BLaER1 (cell line): ENCODE results near the gene CENPX.

Source experiments
- H3K27ac ChIP-seq: shearing (Covaris generic); formaldehyde crosslinking; 2 replicates; pipeline ENCODE4 v1.8.1; 2022
- H3K27me3 ChIP-seq: shearing (Covaris generic); formaldehyde crosslinking; 2 replicates; pipeline ENCODE4 v1.8.1; 2022
- H3K36me3 ChIP-seq: shearing (Covaris generic); formaldehyde crosslinking; 2 replicates; pipeline ENCODE4 v1.8.1; 2022
- H3K4me1 ChIP-seq: shearing (Covaris generic); formaldehyde crosslinking; 2 replicates; pipeline ENCODE4 v1.8.1; 2022
- H3K4me2 ChIP-seq: shearing (Covaris generic); formaldehyde crosslinking; 2 replicates; pipeline ENCODE4 v1.8.1; 2022
- H3K4me3 ChIP-seq: shearing (Covaris generic); formaldehyde crosslinking; 2 replicates; pipeline ENCODE4 v1.8.1; 2022
- H3K9ac ChIP-seq: shearing (Covaris generic); formaldehyde crosslinking; 2 replicates; pipeline ENCODE4 v1.8.1; 2022
- H3K9me3 ChIP-seq: shearing (Covaris generic); formaldehyde crosslinking; 2 replicates; pipeline ENCODE4 v1.8.1; 2022
- H4K20me1 ChIP-seq: shearing (Covaris generic); formaldehyde crosslinking; 2 replicates; pipeline ENCODE4 v1.8.1; 2022
- Cebpa-rat ChIP-seq: shearing (Covaris generic); IDR thresholded peaks from 2 replicates; pipeline ENCODE4 v1.8.1; 2022

Gene CENPX

GRCh38 chr17:82018989-82019689 is 3.5 kb downstream of the CENPX start:
- Histone ChIP-seq H3K4me2 (no peak overlapping the region), H3K27me3 (peaks cover 11% of the 10 kb centered on the region; the same call in 1 of the 2 replicates), H3K4me3 (no peak overlapping the region), H3K9me3 (no peaks in the 10 kb centered on the region), H3K36me3 (peaks cover 24% of the 10 kb centered on the region), H3K4me1 (peaks cover 45% of the 10 kb centered on the region), H4K20me1 (peaks cover 43% of the 10 kb centered on the region), H3K27ac (no peak overlapping the region), H3K9ac (no peak overlapping the region)
- TF ChIP-seq Cebpa-rat = no peak

GRCh38 chr17:82018152-82018988 is 4.3 kb downstream of the CENPX start:
- no peak overlapping the region for H3K9ac ChIP-seq
- peaks cover 51% of the 10 kb centered on the region for H4K20me1 ChIP-seq
- H3K4me3 ChIP-seq = no peak overlapping the region
- H3K36me3 ChIP-seq = peaks cover 24% of the 10 kb centered on the region
- peaks cover 46% of the 10 kb centered on the region for H3K4me1 ChIP-seq
- no peak overlapping the region for H3K27ac ChIP-seq
- H3K27me3 ChIP-seq = peaks cover 19% of the 10 kb centered on the region
- TF ChIP-seq Cebpa-rat = no peak
- H3K4me2 ChIP-seq = no peak overlapping the region
- no peaks in the 10 kb centered on the region for H3K9me3 ChIP-seq

- Histone ChIP-seq H3K9me3 (no peaks in the 10 kb centered on the region), H3K4me3 (no peak overlapping the region), H3K27ac (no peak overlapping the region), H3K9ac (no peak overlapping the region), H3K36me3 (peaks cover 24% of the 10 kb centered on the region), H3K4me1 (peaks cover 53% of the 10 kb centered on the region), H3K27me3 (peaks cover 26% of the 10 kb centered on the region), H4K20me1 (peaks cover 58% of the 10 kb centered on the region), H3K4me2 (no peak overlapping the region)
- no peak for TF ChIP-seq Cebpa-rat
Observed at GRCh38 chr17:82017612-82018151, 5.0 kb downstream of the CENPX start.

- Histone ChIP-seq H4K20me1 (peaks cover 62% of the 10 kb centered on the region), H3K4me2 (no peak overlapping the region), H3K4me1 (peaks cover 58% of the 10 kb centered on the region), H3K9me3 (no peaks in the 10 kb centered on the region), H3K27me3 (peaks cover 33% of the 10 kb centered on the region), H3K9ac (no peak overlapping the region), H3K4me3 (no peak overlapping the region), H3K27ac (no peak overlapping the region), H3K36me3 (peaks cover 24% of the 10 kb centered on the region)
- TF ChIP-seq Cebpa-rat = no peak
Observed at GRCh38 chr17:82016875-82017459, 5.7 kb downstream of the CENPX start.

GRCh38 chr17:82016061-82016874 is 6.4 kb downstream of the CENPX start:
- peaks cover 38% of the 10 kb centered on the region for H3K27me3 ChIP-seq
- no peak overlapping the region for H3K9ac ChIP-seq
- H3K27ac ChIP-seq = no peak overlapping the region
- peaks cover 24% of the 10 kb centered on the region for H3K36me3 ChIP-seq
- no peaks in the 10 kb centered on the region for H3K9me3 ChIP-seq
- peaks cover 62% of the 10 kb centered on the region for H4K20me1 ChIP-seq
- no peak overlapping the region for H3K4me2 ChIP-seq
- TF ChIP-seq Cebpa-rat = no peak
- H3K4me3 ChIP-seq = no peak overlapping the region
- H3K4me1 ChIP-seq = peaks cover 58% of the 10 kb centered on the region

GRCh38 chr17:82015311-82015971 is 7.2 kb downstream of the CENPX start:
- peaks cover 53% of the 10 kb centered on the region for H4K20me1 ChIP-seq
- H3K9ac ChIP-seq = peak overlapping the region; percentile 56
- no peak overlapping the region for H3K27ac ChIP-seq
- no peak for TF ChIP-seq Cebpa-rat
- peaks cover 57% of the 10 kb centered on the region for H3K4me1 ChIP-seq
- no peak overlapping the region for H3K4me3 ChIP-seq
- peaks cover 38% of the 10 kb centered on the region for H3K27me3 ChIP-seq
- H3K9me3 ChIP-seq = no peaks in the 10 kb centered on the region
- peaks cover 24% of the 10 kb centered on the region for H3K36me3 ChIP-seq
- peak overlapping the region; percentile 85 for H3K4me2 ChIP-seq

GRCh38 chr17:82014971-82015310 is 7.7 kb downstream of the CENPX start:
- peak overlapping the region; percentile 85 for H3K4me2 ChIP-seq
- H3K4me3 ChIP-seq = no peak overlapping the region
- H3K27me3 ChIP-seq = peaks cover 38% of the 10 kb centered on the region
- peak overlapping the region; percentile 56 for H3K9ac ChIP-seq
- H4K20me1 ChIP-seq = peaks cover 48% of the 10 kb centered on the region
- H3K36me3 ChIP-seq = peaks cover 24% of the 10 kb centered on the region
- H3K4me1 ChIP-seq = peaks cover 53% of the 10 kb centered on the region
- no peaks in the 10 kb centered on the region for H3K9me3 ChIP-seq
- TF ChIP-seq Cebpa-rat = no peak
- H3K27ac ChIP-seq = peak overlapping the region; percentile 49; the same call in 1 of the 2 replicates

GRCh38 chr17:82014432-82014831 is 8.2 kb downstream of the CENPX start:
- H3K27me3 ChIP-seq = peaks cover 38% of the 10 kb centered on the region
- H3K4me1 ChIP-seq = peaks cover 53% of the 10 kb centered on the region
- peak overlapping the region; percentile 85 for H3K4me2 ChIP-seq
- H3K36me3 ChIP-seq = peaks cover 23% of the 10 kb centered on the region
- TF ChIP-seq Cebpa-rat = no peak
- H4K20me1 ChIP-seq = peaks cover 45% of the 10 kb centered on the region
- H3K9ac ChIP-seq = peak overlapping the region; percentile 56
- H3K27ac ChIP-seq = peak overlapping the region; percentile 49; the same call in 1 of the 2 replicates
- no peaks in the 10 kb centered on the region for H3K9me3 ChIP-seq
- H3K4me3 ChIP-seq = no peak overlapping the region
